Hepatocyte (in vitro differentiated cells): ENCODE measurements around the gene RAB3C. TPM values are rescaled to one million over a fixed set of nuclear protein-coding genes. Genes with fewer than 3 reads are reported as not detected.
A peak's percentile ranks its signal among the peaks of the same experiment; 100 is the strongest.
"Not testable (repeated sequence)": the region's sequence is repeated elsewhere in the genome, so short reads cannot be mapped to it uniquely, and the experiment has no call there.

Experiments
- DNase-seq: peaks from one replicate; pipeline ENCODE4 v3.0.0-alpha.2; 2016; ENCODE audit warnings: low spot score
- H2AFZ ChIP-seq: fragments of 200-600 bp; sonication (generic); 2 replicates; pipeline ENCODE4 v1.6.0; 2016; ENCODE audit warnings: antibody characterized with exemption, mild to moderate bottlenecking
- H3K27ac ChIP-seq: fragments of 200-600 bp; sonication (generic); 2 replicates; pipeline ENCODE4 v1.5.1; 2016; ENCODE audit warnings: mild to moderate bottlenecking
- H3K27me3 ChIP-seq: fragments of 200-600 bp; sonication (generic); 2 replicates; pipeline ENCODE4 v1.6.1; 2016
- H3K36me3 ChIP-seq: fragments of 200-600 bp; sonication (generic); replicated peaks from 2 replicates; pipeline ENCODE4 v1.5.1; 2016; ENCODE audit warnings: low read depth; ENCODE audit not compliant: insufficient read depth
- H3K4me1 ChIP-seq: fragments of 200-600 bp; sonication (generic); 2 replicates; pipeline ENCODE4 v1.5.1; 2016; ENCODE audit warnings: mild to moderate bottlenecking, moderate library complexity; ENCODE audit not compliant: insufficient read depth
- H3K4me2 ChIP-seq: fragments of 200-600 bp; sonication (generic); 2 replicates; pipeline ENCODE4 v1.6.0; 2016
- H3K4me3 ChIP-seq: fragments of 200-600 bp; sonication (generic); 2 replicates; pipeline ENCODE4 v1.5.1; 2016; ENCODE audit warnings: mild to moderate bottlenecking
- H3K79me2 ChIP-seq: fragments of 200-600 bp; sonication (generic); 2 replicates; pipeline ENCODE4 v1.6.0; 2017; ENCODE audit warnings: mild to moderate bottlenecking
- H3K9me2 ChIP-seq: fragments of 200-600 bp; sonication (generic); replicated peaks from 2 replicates; pipeline ENCODE4 v1.6.0; 2017; ENCODE audit warnings: mild to moderate bottlenecking; ENCODE audit not compliant: insufficient read depth
- H3K9me3 ChIP-seq: fragments of 200-600 bp; sonication (generic); 2 replicates; pipeline ENCODE4 v1.5.1; 2016; ENCODE audit warnings: low read depth, mild to moderate bottlenecking
- H4K20me1 ChIP-seq: fragments of 200-600 bp; sonication (generic); 2 replicates; pipeline ENCODE4 v1.6.0; 2016; ENCODE audit warnings: mild to moderate bottlenecking; ENCODE audit not compliant: insufficient read depth, poor library complexity, severe bottlenecking
- CTCF ChIP-seq: fragments of 200-600 bp; sonication (generic); IDR thresholded peaks from 2 replicates; pipeline ENCODE4 v1.5.1; 2016; ENCODE audit warnings: antibody characterized with exemption, mild to moderate bottlenecking; ENCODE audit not compliant: poor library complexity
- EZH2 ChIP-seq: fragments of 200-600 bp; sonication (generic); IDR thresholded peaks from 2 replicates; pipeline ENCODE4 v1.6.1; 2016; ENCODE audit warnings: antibody characterized with exemption, mild to moderate bottlenecking, borderline replicate concordance
- EZH2phosphoT487 ChIP-seq: fragments of 200-600 bp; sonication (generic); IDR thresholded peaks from one replicate; pipeline ENCODE4 v1.6.1; 2018; ENCODE audit warnings: antibody characterized with exemption, mild to moderate bottlenecking, low read depth, moderate library complexity; ENCODE audit not compliant: unreplicated experiment, severe bottlenecking
- WGBS: methylation state at CpG from one replicate; pipeline ENCODE4 v1.1.6; 2016; ENCODE audit warnings: low lambda C conversion rate; ENCODE audit errors: missing lambda C conversion rate; 5-methylcytosine and 5-hydroxymethylcytosine counted together
- polyA plus RNA-seq: library from polyadenylated mRNA; unstranded; fragments of >200 nt; fragmentation: Nextera tagmentation; extraction: Ambion mirVana; gene quantifications from 2 replicates; pipeline ENCODE4 v1.2.1, GENCODE V29; 2016
- total RNA-seq: library from RNA; depleted of rRNA; stranded (reverse); fragments of >200 nt; gene quantifications from 2 replicates; pipeline ENCODE4 v1.2.3, GENCODE V29; 2014

Gene RAB3C
- 3.9 and 5.2 TPM in 2 replicates for total RNA-seq
- 3.4 and 6.4 TPM in 2 replicates for polyA plus RNA-seq

- Histone ChIP-seq H3K79me2 (no peaks in the 10 kb centered on the region), H2AFZ (peak within 1 kb of the TSS; percentile 74), H3K4me1 (no peaks in the 10 kb centered on the region), H3K9me3 (no peaks in the 10 kb centered on the region), H3K4me3 (peak within 1 kb of the TSS; percentile 53), H3K4me2 (peak within 1 kb of the TSS; percentile 84), H4K20me1 (no peaks in the 10 kb centered on the region), H3K36me3 (no peaks in the 10 kb centered on the region), H3K9me2 (no peaks in the 10 kb centered on the region), H3K27ac (no peak within 1 kb of the TSS), H3K27me3 (peaks cover 17% of the 10 kb centered on the region)
- under 1% methylated on average over 43 of the region's 43 CpGs for WGBS
- TF ChIP-seq EZH2phosphoT487 (no peak), EZH2 (no peak)
- peak; percentile 96 for DNase-seq
These were observed at the start of gene RAB3C for GRCh38 chr5:58582803-58583491. TSS of gene RAB3C (plus strand) at chr5:58583075. CDS start at chr5:58583209, 134 bp downstream.

GRCh38 chr5:58541935-58542334 is 40.9 kb upstream of the RAB3C start:
- whole genome bisulfite sequencing = 92% methylated on average over 9 of the region's 9 CpGs
- H3K4me2 ChIP-seq, H4K20me1 ChIP-seq, DNase-seq, H3K9me2 ChIP-seq, H3K9me3 ChIP-seq, H3K4me1 ChIP-seq, H3K4me3 ChIP-seq, H2AFZ ChIP-seq, H3K36me3 ChIP-seq, H3K27ac ChIP-seq, H3K79me2 ChIP-seq, H3K27me3 ChIP-seq: not testable (repeated sequence)

GRCh38 chr5:58542709-58543108 is 40.2 kb upstream of the RAB3C start:
- H3K4me2 ChIP-seq = no peak overlapping the region
- no peaks in the 10 kb centered on the region for H3K9me2 ChIP-seq
- no peaks in the 10 kb centered on the region for H3K79me2 ChIP-seq
- TF ChIP-seq EZH2 (no peak), CTCF (no peak), EZH2phosphoT487 (no peak)
- H3K4me1 ChIP-seq = no peaks in the 10 kb centered on the region
- H3K36me3 ChIP-seq = no peaks in the 10 kb centered on the region
- H2AFZ ChIP-seq = no peak overlapping the region
- no peaks in the 10 kb centered on the region for H3K27me3 ChIP-seq
- H4K20me1 ChIP-seq = no peaks in the 10 kb centered on the region
- 71% methylated on average over 1 of the region's 1 CpG for WGBS
- H3K9me3 ChIP-seq = no peaks in the 10 kb centered on the region
- no peak overlapping the region for H3K4me3 ChIP-seq
- H3K27ac ChIP-seq = no peak overlapping the region
- no peak for DNase-seq

GRCh38 chr5:58543723-58544122 is 39.2 kb upstream of the RAB3C start:
- no peak for TF ChIP-seq CTCF
- no peak for TF ChIP-seq EZH2phosphoT487
- TF ChIP-seq EZH2 = no peak
- Histone ChIP-seq H3K9me3 (no peaks in the 10 kb centered on the region), H3K9me2 (no peaks in the 10 kb centered on the region), H2AFZ (no peak overlapping the region), H3K27me3 (no peaks in the 10 kb centered on the region), H3K79me2 (no peaks in the 10 kb centered on the region), H4K20me1 (no peaks in the 10 kb centered on the region), H3K4me1 (no peaks in the 10 kb centered on the region), H3K4me3 (no peak overlapping the region), H3K27ac (no peak overlapping the region), H3K4me2 (no peak overlapping the region), H3K36me3 (no peaks in the 10 kb centered on the region)
- 91% methylated on average over 2 of the region's 2 CpGs for whole genome bisulfite sequencing
- no peak for DNase-seq
